Frontal cortex (tissue), 4 donors: ENCODE results near the gene CACNA1S. TPM values are rescaled to one million over a fixed set of nuclear protein-coding genes. Genes with fewer than 3 reads are reported as not detected.

Experiments used
- DNase-seq, 2 donors: peaks; one replicate each; pipeline ENCODE4 v3.0.0; 2012; ENCODE audit warnings: low spot score in 2 of 2
- FAIRE-seq: peaks from 2 replicates; lab custom pipeline; 2012; peaks lifted over from hg19 to GRCh38; lab: Jason Lieb, UNC
- total RNA-seq: library from RNA; depleted of rRNA; stranded (reverse); fragments of >200 nt; gene quantifications from one replicate; pipeline ENCODE4 v1.2.3, GENCODE V29; 2014
- donor health status: control.
- donor health status: control.
- donor health status: control.

Gene CACNA1S
- total RNA-seq, 1 donor from 2014 or later = under 0.01 TPM

GRCh38 chr1:201072922-201073321 is 39.3 kb downstream of the CACNA1S start:
- no peak for FAIRE-seq

GRCh38 chr1:201072149-201072548 is 40.1 kb downstream of the CACNA1S start:
- DNase-seq (no peak), FAIRE-seq (no peak)

More at GRCh38 chr1:201072922-201073321, 39.3 kb downstream of the CACNA1S start:
- no peak for DNase-seq

DNA sequence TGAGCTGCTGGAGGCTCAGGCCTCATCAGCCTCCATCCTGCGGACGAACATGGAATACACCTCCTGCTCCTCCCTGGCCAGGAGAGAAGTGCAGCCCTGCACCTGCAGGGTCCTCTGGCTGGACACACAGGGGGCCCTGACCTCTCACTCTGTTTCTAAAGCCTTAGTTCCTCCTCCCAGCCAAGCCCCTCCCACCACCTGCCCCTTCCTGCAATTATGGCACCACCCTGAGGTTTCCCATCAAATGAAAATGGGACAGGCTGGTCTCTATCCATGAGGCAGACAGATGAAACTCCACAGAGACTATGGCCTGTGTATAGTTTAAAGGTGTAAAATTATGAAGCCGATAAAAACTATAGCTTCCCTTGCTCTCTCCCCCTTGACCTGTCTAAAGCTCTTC is 42.6 kb downstream of the CACNA1S start:
- DNase-seq (no peak), FAIRE-seq (no peak)

GRCh38 chr1:201068976-201069375 is 43.2 kb downstream of the CACNA1S start:
- no peak for DNase-seq

DNA sequence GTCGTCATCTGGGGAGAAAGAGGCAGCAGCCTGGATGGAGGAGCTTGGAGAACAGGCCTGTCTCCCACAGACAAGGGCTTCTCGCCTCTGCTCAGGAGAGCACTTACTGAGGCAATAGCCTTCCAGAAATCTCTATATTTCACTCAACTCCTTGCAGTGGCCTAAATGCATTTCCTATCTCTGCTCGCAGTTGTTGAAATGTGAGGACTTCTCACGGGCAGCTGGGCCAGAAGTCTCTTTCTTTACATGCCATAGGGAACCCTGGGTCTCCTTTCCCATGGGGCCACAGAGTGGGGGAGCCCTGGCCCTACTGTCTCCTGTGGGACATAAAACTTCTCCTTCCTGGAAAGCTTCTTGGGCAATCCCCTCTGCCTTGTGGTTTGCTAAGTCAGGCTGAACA is 45.2 kb downstream of the CACNA1S start:
- DNase-seq (no peak), FAIRE-seq (no peak)

More at GRCh38 chr1:201068976-201069375, 43.2 kb downstream of the CACNA1S start:
- FAIRE-seq = no peak

- DNase-seq = no peak
- FAIRE-seq = no peak
These were observed 46.5 kb downstream of the CACNA1S start for GRCh38 chr1:201065686-201066085.

DNA sequence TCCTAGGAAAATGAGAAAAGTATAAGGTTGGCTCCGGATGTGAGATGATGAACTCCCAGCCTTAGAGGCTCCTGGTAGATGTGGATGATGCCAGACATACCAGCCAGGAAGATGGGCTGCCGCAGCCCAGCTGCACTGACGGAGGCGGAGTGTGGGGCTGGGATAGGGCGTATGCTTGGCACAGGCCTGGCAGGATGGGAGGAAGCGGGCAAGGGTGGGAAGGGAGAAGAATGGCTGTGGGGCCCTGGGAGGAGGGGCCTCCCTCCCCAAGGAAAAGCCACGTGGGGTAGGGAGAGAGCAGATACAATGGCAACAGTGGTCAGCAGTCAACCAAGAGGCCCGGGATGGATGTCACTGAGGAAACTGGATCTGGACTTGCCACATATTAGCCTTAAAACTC is 47.4 kb downstream of the CACNA1S start:
- FAIRE-seq (no peak), DNase-seq (no peak)

GRCh38 chr1:201063145-201063544 is 49.1 kb downstream of the CACNA1S start:
- no peak for DNase-seq
- FAIRE-seq = no peak

DNA sequence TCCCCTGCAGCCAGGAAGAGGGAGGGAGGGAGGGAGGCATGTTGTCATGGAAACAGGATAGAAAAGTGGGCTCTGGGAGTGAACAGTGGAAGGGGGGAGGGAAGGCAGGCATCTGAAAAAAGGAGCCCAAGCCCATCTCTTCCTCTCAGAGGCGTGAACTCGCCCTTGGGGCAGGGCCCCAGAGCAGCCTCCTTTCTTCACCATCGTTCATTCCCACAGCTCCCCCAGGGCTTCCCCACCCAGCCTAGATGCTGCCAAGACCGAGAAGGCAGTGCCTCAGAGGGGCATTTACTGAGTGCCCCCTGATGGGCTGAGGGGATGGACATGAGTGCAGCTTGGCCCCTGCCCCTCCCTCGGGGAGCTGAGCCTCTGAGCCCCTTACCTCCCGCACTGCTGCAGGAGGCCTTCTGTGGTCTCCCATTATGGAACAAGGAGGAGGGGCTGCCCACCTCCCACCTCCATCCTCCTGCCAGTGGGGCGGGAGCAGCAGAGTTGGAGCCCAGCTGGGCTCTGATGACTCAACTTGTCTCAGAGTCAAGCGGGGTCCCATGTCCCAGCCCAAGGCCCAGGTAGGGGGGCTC is 49.6 kb downstream of the CACNA1S start:
- no peak for FAIRE-seq

GRCh38 chr1:201061886-201062285 is 50.3 kb downstream of the CACNA1S start:
- DNase-seq (no peak), FAIRE-seq (no peak)

More for the DNA sequence above, 49.6 kb downstream of the CACNA1S start:
- no peak for DNase-seq

DNA sequence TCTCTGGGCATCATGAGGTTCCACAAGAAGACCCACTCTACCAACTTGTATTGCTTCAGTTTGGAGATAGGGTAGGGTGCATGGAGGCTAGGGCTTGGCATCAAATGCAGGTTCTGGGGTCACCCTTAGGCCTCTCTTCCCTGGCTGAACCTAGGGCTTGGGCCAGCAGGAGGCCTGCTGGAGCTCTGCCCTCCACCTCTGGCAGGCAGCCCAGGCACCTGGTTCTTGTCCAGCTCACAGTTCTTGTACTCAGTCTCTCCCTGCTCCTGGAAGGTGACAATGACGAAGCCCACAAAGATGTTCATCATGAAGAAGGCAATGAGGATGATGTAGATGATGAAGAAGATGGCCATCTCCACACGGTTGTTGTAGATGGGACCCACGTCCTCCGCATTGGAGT is 51.2 kb downstream of the CACNA1S start:
- FAIRE-seq (no peak), DNase-seq (no peak)

- no peak for DNase-seq
- FAIRE-seq = no peak
These were observed 51.6 kb downstream of the CACNA1S start for GRCh38 chr1:201060586-201060985.

GRCh38 chr1:201059871-201060555 is 52.2 kb downstream of the CACNA1S start:
- DNase-seq (no peak), FAIRE-seq (no peak)

DNA sequence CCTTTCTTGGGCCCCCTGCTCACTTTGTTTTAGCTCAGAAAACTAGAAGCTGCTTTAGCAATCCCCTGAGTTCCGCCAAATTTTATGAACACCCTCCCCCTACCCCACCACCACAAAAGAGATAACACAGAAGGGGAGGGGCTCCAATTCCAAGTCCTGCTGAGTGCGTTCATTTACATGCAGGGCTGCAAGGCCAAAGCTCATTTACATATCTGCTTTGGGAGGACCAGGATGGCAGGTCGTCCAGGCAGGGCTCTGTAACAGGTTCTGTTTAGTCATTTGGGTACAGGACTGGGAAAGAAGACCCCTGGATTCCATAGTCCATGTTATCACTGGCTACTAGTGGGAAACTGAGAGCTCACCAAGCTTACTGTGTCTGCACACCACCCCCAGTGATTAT is 52.8 kb downstream of the CACNA1S start:
- no peak for DNase-seq
- FAIRE-seq = no peak

DNA sequence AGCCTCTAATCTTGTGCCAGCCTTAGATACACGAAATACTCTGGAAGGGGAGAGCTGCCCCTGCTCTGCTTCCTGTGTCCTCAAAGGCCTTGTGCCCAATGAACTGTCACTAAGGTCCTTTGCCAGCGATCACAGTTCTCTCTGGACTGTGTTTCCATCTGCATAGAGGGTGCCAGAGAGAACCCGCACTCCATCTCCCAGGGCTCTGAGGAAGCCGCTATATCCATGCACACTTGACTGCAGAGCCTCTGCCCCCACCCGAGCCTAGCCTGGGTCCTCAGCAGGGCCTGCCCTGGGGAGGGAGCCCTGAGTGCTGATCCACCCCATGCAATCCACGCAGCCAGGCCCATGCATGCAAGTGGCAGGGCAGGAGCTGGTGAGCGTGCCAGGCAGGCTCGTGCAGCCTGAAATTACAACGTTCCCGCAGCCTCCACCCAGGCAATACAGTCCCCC is 58.1 kb downstream of the CACNA1S start:
- no peak for FAIRE-seq

DNA sequence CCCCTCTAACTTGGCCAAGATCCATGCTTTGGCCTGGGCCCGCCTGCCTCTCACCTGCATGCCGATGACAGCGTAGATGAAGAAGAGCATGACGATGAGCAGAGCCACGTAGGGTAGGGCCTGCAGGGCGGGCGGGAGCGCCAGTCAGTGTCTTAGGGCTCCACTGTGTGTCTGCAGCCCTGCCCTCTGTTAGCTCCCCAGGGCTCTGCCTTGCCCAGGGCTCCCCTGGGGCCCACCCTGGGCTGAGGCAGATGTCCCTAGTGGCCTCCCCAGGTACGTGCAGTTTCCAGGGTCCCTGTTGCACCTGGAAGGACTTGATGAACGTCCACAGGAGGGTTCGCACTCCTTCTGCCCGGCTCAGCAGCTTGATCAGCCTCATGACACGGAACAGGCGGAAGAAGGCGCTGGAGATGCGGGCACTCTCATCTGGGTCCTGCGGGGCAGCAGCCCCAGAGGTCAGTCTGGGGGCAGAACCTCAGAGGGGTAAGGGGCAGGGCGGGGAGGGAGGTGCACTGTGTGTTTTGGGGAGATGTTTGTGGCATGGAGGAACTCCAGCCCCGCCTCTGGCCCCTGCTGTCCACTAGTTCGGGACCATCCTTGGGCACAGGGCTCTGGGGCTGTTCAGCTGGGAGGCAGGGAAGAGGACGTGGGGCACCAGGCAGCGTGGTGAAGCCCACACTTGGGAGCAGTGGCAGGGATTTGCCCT is 58.9 kb downstream of the CACNA1S start:
- DNase-seq (no peak), FAIRE-seq (no peak)

More for the DNA sequence above, 58.1 kb downstream of the CACNA1S start:
- no peak for DNase-seq

DNA sequence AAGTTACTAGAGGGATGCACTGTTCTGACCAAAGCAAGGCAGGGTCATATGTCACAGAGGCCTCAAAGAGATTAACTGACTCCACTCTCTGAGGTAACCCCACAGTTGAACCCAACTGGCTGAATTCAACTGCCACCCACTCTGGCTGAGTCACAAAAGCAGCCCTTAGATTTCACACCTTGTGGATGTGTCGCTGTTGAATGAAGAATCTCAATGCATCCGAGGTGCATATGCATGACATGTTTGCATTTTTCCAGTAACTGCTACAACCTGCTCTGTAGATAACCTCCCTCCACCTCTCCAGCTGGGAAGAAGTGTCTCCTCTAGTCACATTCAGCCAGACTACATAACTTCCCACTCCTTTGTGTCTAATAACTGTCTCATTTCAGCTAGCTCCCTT is 60.8 kb downstream of the CACNA1S start:
- FAIRE-seq = no peak
- DNase-seq = no peak

GRCh38 chr1:201050515-201051277 is 61.5 kb downstream of the CACNA1S start:
- DNase-seq = no peak
- no peak for FAIRE-seq

- FAIRE-seq (no peak), DNase-seq (no peak)
These were observed 62.9 kb downstream of the CACNA1S start for GRCh38 chr1:201049248-201049831.

DNA sequence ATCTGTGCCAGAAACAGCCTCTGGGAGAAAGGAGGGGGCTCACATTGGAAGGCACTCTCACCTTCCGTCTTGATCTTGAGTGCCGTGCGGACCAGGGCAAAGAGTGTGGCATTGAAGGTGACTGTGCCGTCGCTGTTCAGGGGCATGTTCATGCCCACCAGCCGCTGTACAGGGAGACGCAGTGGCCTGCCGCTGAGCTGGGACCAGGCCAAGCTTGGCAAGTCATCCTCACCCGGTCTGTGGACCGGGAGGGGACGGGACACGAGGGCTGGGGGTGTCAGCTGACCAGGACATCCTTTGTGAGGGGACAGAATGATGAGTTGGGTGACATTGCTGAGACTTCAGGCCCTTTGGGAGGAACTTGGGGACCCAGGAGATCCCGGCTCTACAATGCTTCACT is 63.7 kb downstream of the CACNA1S start:
- DNase-seq (no peak), FAIRE-seq (no peak)
